Mucosa of stomach (tissue), 1 donor: ENCODE data around the gene MMS19.
A peak's percentile ranks its signal among the peaks of the same experiment; 100 is the strongest.

Experiments
- H3K27me3 ChIP-seq: one replicate; pipeline ENCODE4 v1.7.0; 2013; ENCODE audit warnings: mild to moderate bottlenecking, low read length; ENCODE audit not compliant: control insufficient read depth, insufficient read depth
- H3K36me3 ChIP-seq: one replicate; pipeline ENCODE4 v1.7.0; 2013; ENCODE audit warnings: low read length; ENCODE audit not compliant: control insufficient read depth, insufficient read depth
- H3K4me1 ChIP-seq: one replicate; pipeline ENCODE4 v1.7.0; 2013; ENCODE audit warnings: mild to moderate bottlenecking, low read length; ENCODE audit not compliant: control insufficient read depth, insufficient read depth
- H3K4me3 ChIP-seq: one replicate; pipeline ENCODE4 v1.7.0; 2013; ENCODE audit warnings: low read length
- H3K9ac ChIP-seq: one replicate; pipeline ENCODE4 v1.7.0; 2013; ENCODE audit warnings: mild to moderate bottlenecking, low read length, moderate library complexity
- H3K9me3 ChIP-seq: one replicate; pipeline ENCODE4 v1.7.0; 2013; ENCODE audit warnings: mild to moderate bottlenecking, low read length, moderate library complexity; ENCODE audit not compliant: control insufficient read depth
- donor health status: Pancreatic carcinoma.

MMS19 gene, protein sequence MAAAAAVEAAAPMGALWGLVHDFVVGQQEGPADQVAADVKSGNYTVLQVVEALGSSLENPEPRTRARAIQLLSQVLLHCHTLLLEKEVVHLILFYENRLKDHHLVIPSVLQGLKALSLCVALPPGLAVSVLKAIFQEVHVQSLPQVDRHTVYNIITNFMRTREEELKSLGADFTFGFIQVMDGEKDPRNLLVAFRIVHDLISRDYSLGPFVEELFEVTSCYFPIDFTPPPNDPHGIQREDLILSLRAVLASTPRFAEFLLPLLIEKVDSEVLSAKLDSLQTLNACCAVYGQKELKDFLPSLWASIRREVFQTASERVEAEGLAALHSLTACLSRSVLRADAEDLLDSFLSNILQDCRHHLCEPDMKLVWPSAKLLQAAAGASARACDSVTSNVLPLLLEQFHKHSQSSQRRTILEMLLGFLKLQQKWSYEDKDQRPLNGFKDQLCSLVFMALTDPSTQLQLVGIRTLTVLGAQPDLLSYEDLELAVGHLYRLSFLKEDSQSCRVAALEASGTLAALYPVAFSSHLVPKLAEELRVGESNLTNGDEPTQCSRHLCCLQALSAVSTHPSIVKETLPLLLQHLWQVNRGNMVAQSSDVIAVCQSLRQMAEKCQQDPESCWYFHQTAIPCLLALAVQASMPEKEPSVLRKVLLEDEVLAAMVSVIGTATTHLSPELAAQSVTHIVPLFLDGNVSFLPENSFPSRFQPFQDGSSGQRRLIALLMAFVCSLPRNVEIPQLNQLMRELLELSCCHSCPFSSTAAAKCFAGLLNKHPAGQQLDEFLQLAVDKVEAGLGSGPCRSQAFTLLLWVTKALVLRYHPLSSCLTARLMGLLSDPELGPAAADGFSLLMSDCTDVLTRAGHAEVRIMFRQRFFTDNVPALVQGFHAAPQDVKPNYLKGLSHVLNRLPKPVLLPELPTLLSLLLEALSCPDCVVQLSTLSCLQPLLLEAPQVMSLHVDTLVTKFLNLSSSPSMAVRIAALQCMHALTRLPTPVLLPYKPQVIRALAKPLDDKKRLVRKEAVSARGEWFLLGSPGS

DNA sequence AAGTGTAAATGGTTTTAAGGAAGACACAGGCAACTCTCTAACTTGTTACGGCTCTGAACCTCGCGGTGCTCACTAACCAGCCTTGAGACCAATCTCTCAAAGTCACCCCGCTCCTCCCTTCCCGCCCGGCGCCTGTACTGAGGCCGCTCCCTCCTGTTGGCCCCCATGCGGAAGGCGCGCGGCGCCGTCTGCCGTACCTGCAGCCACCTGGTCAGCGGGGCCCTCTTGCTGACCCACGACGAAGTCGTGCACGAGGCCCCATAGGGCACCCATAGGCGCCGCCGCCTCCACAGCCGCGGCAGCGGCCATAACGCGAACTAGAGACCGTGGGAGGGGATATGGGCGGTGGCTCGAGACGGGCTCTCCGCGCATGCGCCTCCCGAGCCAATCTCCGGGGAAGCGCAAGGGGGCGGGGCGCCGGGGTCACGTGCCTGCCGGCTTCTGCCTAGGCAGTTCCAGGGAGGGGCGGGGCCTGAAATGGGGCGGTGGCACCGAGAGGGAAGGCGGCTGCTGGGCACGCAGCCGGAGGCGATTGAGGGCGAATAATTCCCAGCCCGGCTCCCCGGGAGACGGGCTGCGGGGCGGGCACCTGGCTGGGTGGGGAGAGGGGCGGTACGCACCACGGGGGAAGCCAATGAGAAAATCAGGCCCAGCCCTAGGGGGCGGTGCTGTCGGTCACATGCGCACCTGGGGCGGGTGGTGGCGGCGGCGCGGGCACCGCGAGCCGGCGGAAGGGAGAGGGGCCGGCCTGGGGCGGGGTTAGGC lies at the start of gene MMS19:
TSS of gene MMS19 (minus strand) at position 347 of the 765 bp plus-strand sequence. CDS start at position 309, 38 bp downstream.
- Histone ChIP-seq H3K4me1 (peaks cover 10% of the 10 kb centered on the region), H3K27me3 (peaks cover 22% of the 10 kb centered on the region), H3K9ac (peak within 1 kb of the TSS; percentile 84), H3K4me3 (peak within 1 kb of the TSS; percentile 97), H3K36me3 (no peaks in the 10 kb centered on the region), H3K9me3 (no peaks in the 10 kb centered on the region)

DNA sequence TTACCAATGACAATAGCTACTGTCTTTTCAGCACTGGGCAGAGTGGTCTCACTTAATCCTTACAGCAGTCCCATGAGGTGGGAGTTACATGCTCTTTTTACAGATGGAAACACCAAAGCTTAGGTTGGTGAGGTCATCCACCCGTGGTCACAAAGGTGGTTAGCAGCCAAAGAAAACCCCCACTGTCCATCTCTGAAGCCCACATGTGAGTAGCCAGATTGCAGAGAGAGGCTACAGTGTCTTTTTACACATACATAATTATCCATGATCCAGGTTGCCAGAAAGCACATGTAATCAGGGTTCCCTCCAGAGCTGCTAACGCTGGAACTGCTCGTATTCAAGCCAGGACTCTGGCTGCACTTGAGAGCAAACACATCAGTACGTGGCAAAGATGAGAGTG lies 49.7 kb upstream of the MMS19 start:
- Histone ChIP-seq H3K36me3 (no peaks in the 10 kb centered on the region), H3K9me3 (no peaks in the 10 kb centered on the region), H3K4me3 (no peak overlapping the region), H3K4me1 (peaks cover 14% of the 10 kb centered on the region), H3K27me3 (no peaks in the 10 kb centered on the region), H3K9ac (no peak overlapping the region)

DNA sequence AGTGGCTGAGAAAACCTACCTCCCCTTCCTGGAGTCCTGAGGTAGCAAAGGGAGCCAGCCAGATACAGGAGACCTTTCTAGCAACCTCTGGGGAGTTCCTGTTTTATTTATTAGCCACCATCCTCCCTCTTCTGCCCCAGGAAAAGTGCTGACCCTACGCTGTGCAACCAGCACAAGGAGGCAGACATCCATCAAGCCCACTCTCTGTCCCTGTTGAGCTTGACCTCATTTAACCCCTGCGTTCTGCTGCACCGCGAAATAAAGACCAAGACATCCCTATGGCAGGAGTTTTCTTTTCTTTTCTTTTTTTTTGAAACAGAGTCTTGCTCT lies 49.0 kb upstream of the MMS19 start:
- Histone ChIP-seq H3K9ac (no peak overlapping the region), H3K4me1 (peaks cover 22% of the 10 kb centered on the region), H3K9me3 (no peaks in the 10 kb centered on the region)

DNA sequence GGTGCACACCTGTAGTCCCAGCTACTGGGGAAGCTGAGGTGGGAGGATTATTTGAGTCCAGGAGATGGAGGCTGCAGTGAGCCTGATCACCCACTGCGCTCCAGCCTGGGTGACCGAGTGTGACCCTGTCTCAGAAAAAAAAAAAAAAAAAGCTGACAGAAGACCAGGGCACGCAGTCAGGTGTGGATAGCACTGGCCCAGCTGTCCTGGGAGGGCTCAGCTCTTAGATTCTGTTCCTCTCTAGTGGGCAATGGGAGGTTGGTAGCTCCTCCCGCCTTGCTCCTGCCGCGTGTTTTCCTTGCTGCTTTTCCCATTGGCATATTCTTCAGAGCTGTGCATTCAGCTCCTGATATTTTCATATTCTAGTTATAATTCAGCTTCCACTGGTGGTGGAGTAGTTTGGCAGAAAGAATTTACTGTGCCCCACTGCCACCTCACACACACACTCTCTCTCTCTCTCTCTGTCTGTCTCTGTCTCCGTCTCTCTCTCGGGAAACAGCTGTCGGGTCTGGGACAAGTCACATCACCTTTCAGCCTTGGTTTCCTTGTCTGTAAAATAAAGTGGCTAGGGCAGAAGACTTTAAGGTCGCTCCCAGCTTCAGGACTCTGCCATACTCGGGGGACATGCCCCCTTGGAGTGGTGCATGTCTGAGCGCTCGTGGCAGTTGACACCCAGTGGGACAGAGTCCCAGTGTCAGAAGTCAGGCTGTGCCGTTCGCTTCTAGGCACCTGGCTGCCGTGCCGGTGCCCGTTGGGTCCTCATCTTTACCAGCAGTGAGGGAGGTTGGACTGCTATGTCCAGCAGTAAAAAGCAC lies 48.4 kb upstream of the MMS19 start:
- Histone ChIP-seq H3K4me1 (peaks cover 27% of the 10 kb centered on the region), H3K9ac (no peak overlapping the region), H3K27me3 (no peaks in the 10 kb centered on the region), H3K9me3 (no peaks in the 10 kb centered on the region), H3K4me3 (no peak overlapping the region), H3K36me3 (no peaks in the 10 kb centered on the region)

More for the DNA sequence above, 49.0 kb upstream of the MMS19 start:
- H3K36me3 ChIP-seq, result no peaks in the 10 kb centered on the region
- no peaks in the 10 kb centered on the region for H3K27me3 ChIP-seq
- H3K4me3 ChIP-seq, result no peak overlapping the region

DNA sequence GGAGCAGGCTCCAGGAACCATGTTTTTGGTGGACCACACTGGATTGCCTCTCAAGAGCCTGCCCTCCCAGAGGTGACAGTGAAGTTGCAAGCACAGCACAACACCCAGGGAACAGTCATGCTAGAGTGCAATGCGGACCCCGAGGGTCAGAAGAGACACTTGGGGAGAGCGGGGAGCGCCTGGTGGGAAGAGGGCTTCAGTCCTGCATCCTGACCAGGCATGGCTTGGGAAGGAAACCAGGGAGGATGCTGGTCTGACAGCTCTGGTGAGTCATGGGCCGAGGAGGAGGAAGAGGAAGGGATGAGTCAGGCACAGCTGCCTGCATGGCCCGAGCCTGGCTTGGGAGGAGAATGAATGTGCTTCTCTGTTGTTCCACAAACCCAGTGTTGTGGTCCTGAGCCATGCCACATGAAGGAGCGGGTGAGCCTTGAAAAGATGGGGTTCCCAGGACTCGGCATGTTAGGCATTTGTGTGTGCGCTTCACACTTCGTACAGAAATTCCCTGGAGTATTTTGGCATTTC lies 44.9 kb upstream of the MMS19 start:
- H3K9ac ChIP-seq, result no peak overlapping the region
- H3K4me3 ChIP-seq, result no peak overlapping the region
- no peaks in the 10 kb centered on the region for H3K9me3 ChIP-seq

DNA sequence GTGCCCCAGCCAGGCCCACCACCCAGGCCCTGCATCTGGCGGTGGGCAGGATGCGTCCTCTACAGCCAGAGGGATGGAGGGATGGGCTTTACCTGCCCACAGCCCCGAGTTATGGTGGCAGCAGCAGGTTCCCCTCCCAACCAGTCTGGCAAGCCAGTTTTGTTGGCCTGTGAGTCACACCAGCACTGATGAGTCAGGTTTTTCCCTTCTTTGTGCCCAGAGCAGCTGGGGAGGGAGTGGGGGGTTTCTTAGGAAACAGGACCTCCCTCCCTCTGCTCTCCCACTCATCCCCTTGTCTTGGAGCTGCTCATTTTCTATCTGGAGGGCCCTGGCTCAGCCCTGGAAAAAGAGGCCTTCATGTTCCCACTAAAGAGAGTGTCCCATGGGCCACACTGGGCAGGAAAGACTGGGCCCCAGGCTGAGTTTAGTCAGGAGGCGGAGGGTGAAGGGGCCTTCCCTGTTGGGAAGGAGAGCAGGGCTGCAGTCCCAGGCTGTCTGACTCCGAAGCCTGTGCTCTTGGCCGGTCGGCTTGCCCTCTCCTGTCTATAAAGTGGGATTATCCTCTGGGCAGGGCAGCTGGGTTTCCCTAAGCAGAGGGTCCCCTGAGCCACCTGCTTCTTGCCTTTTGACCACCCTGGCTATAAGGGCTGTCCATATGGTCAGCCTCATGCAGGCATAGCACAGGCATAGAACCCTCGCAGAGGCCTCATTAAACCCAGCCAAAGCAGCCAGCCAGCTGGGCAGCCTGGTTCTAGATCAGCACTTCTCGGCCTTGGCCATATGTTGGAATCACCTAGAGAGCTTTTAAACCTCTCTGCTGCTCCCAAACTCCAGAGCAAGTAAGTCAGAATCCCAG lies 44.2 kb upstream of the MMS19 start:
- no peaks in the 10 kb centered on the region for H3K27me3 ChIP-seq
- H3K4me3 ChIP-seq, result no peak overlapping the region
- H3K4me1 ChIP-seq, result peaks cover 21% of the 10 kb centered on the region
- no peaks in the 10 kb centered on the region for H3K36me3 ChIP-seq
- H3K9ac ChIP-seq, result no peak overlapping the region
- H3K9me3 ChIP-seq, result no peaks in the 10 kb centered on the region

More for the DNA sequence above, 44.9 kb upstream of the MMS19 start:
- peaks cover 21% of the 10 kb centered on the region for H3K4me1 ChIP-seq
- H3K27me3 ChIP-seq, result no peaks in the 10 kb centered on the region
- H3K36me3 ChIP-seq, result no peaks in the 10 kb centered on the region

DNA sequence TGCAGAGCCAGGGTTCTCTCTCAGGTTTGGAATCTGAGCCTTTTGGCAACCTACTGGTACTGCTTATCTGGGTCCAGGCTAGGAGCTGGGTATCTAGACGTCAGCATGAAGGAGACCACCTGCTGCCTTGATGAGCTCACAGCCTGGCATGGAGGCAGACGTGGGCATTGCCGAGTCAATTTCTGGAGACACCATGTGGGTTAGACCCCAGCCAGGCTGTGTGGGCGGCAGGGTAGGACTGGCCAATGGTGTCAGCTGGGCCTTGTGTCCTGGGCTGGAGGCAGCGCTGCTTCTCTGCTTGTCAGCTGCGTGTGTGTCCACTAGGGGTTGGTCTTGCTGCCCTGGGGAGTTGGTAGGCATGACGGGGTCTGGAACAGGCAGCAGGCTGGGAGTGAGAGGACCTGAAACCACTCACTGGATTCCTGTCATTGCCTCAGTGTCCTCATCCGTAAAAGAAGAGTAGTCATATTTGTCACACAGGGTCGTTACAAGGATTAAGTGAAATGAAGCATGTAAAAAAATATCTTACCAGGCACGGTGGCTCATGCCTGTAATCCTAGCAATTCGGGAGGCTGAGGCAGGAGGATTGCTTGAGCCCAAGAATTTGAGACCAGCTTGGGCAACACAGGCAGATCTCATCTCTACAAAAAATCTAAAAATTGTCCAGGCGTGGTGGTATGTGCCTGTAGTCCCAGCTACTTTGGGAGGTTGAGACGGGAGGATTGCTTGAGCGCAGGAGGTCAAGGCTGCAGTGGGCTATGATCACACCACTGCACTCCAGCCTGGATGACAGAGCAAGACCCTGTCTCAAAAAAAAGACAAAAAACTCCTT lies 42.7 kb upstream of the MMS19 start:
- peaks cover 21% of the 10 kb centered on the region for H3K4me1 ChIP-seq
- H3K9ac ChIP-seq, result no peak overlapping the region

DNA sequence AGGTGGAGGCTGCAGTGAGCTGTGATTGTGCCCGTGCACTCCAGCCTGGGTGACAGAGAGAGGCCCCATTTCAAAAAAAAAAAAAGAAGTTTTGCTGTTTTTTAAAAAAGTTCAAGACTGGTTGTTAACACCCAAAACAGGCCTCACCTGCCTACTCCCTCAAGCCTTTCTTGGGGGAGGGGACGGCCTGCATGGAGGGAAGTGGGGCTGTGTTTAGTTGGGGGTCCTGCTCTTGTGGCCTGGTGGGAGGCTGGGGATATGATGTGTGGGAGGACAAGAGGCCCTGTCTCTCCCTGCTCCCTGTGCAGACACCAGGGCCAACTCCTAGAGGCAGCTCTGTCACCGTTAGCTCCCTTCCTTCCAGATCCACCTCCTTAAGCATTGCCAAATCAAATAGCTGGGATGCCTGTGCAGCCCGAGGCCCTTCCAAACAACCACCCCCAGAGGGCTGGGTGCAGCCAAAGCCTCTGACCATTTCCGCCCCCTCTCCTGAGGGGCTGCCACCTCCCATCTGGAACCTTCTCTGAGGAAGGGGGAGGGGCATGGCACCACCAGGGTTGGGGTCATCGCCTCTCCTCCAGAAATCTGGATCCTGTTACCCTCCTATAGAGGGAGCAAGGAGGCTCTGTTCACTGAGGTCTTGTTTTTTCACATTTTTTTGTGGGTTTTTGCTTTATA lies 41.4 kb upstream of the MMS19 start:
- Histone ChIP-seq H3K9ac (no peak overlapping the region), H3K4me3 (no peak overlapping the region), H3K27me3 (no peaks in the 10 kb centered on the region), H3K36me3 (no peaks in the 10 kb centered on the region), H3K4me1 (peaks cover 21% of the 10 kb centered on the region), H3K9me3 (no peaks in the 10 kb centered on the region)

More for the DNA sequence above, 42.7 kb upstream of the MMS19 start:
- H3K9me3 ChIP-seq, result no peaks in the 10 kb centered on the region
- H3K36me3 ChIP-seq, result no peaks in the 10 kb centered on the region
- no peak overlapping the region for H3K4me3 ChIP-seq
- no peaks in the 10 kb centered on the region for H3K27me3 ChIP-seq

DNA sequence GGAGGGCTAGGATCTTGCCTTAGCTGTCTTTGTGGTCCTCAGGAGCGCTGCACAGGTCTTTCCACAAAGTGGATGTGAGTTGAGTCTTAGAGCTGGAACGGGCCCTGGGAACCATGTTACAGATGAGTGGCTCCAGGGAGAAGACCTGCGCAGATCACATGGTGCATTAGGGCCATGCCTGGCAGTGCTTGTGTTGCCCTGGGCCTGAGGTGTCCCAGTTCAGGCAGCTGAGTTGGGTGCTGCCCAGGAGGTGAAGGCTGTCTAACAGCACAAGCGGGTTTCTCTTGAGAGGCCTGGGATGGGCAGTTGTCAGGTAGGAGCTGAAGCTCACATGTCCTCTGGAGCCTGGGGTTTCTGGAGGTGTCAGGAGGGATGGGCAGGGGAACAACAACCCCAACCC lies 40.6 kb upstream of the MMS19 start:
- no peak overlapping the region for H3K9ac ChIP-seq
- no peaks in the 10 kb centered on the region for H3K36me3 ChIP-seq
- no peaks in the 10 kb centered on the region for H3K9me3 ChIP-seq
- H3K27me3 ChIP-seq, result no peaks in the 10 kb centered on the region
- H3K4me3 ChIP-seq, result no peak overlapping the region
- peaks cover 21% of the 10 kb centered on the region for H3K4me1 ChIP-seq
